Neural crest cell (in vitro differentiated cells): ENCODE measurements around the gene PILRA. TPM values are rescaled to one million over a fixed set of nuclear protein-coding genes. Genes with fewer than 3 reads are reported as not detected.

Source experiments
- DNase-seq: peaks from one replicate; pipeline ENCODE4 v3.0.0; 2021; ENCODE audit warnings: low read depth, mixed read lengths, low spot score
- H3K27ac Mint-ChIP-seq: one replicate; pipeline ENCODE4 v1.8.0; 2021; ENCODE audit warnings: mild to moderate bottlenecking, mixed read lengths; ENCODE audit not compliant: unreplicated experiment
- H3K27me3 Mint-ChIP-seq: 2 replicates; pipeline ENCODE4 v1.8.0; 2021; ENCODE audit warnings: low read depth, mild to moderate bottlenecking, mixed read lengths
- H3K36me3 Mint-ChIP-seq: 2 replicates; pipeline ENCODE4 v1.8.0; 2021; ENCODE audit warnings: low read depth, mild to moderate bottlenecking, mixed read lengths
- H3K4me1 Mint-ChIP-seq: 2 replicates; pipeline ENCODE4 v1.8.0; 2021; ENCODE audit warnings: mixed read lengths
- H3K4me3 Mint-ChIP-seq: one replicate; pipeline ENCODE4 v1.8.0; 2021; ENCODE audit warnings: mild to moderate bottlenecking, mixed read lengths
- H3K9me3 Mint-ChIP-seq: 2 replicates; pipeline ENCODE4 v1.8.0; 2021; ENCODE audit warnings: mixed read lengths
- CTCF ChIP-seq: fragments of 200-600 bp; sonication (generic); conservative IDR thresholded peaks from 2 replicates; pipeline ENCODE4 v1.5.0; 2021; ENCODE audit warnings: antibody characterized with exemption, mild to moderate bottlenecking
- total RNA-seq: library from RNA; stranded (reverse); gene quantifications from 2 replicates; pipeline ENCODE4 v1.2.1, GENCODE V29; 2021

The PILRA gene
- total RNA-seq, 1 donor from 2014 or later, result 2.6 TPM

- DNase-seq, result peak; percentile 17
- Mint-ChIP-seq H3K36me3 (no peaks in the 10 kb centered on the region), H3K4me1 (no peaks in the 10 kb centered on the region), H3K27me3 (peaks cover 31% of the 10 kb centered on the region), H3K4me3 (no peak overlapping the region), H3K9me3 (no peaks in the 10 kb centered on the region), H3K27ac (no peak overlapping the region)
- TF ChIP-seq CTCF, result peak; percentile 73
Observed at GRCh38 chr7:100407285-100408180, 34.2 kb downstream of the PILRA start.

GRCh38 chr7:100411101-100411500 is 37.8 kb downstream of the PILRA start:
- peaks cover 28% of the 10 kb centered on the region for H3K27me3 Mint-ChIP-seq
- DNase-seq, result no peak
- H3K4me1 Mint-ChIP-seq, result no peaks in the 10 kb centered on the region
- no peak overlapping the region for H3K27ac Mint-ChIP-seq
- H3K36me3 Mint-ChIP-seq, result no peaks in the 10 kb centered on the region
- no peak overlapping the region for H3K4me3 Mint-ChIP-seq
- TF ChIP-seq CTCF, result no peak
- no peaks in the 10 kb centered on the region for H3K9me3 Mint-ChIP-seq

GRCh38 chr7:100413346-100413745 is 40.1 kb downstream of the PILRA start:
- no peaks in the 10 kb centered on the region for H3K9me3 Mint-ChIP-seq
- H3K27ac Mint-ChIP-seq, result no peak overlapping the region
- no peak for DNase-seq
- H3K4me1 Mint-ChIP-seq, result no peaks in the 10 kb centered on the region
- H3K4me3 Mint-ChIP-seq, result no peak overlapping the region
- peaks cover 14% of the 10 kb centered on the region for H3K27me3 Mint-ChIP-seq
- H3K36me3 Mint-ChIP-seq, result no peaks in the 10 kb centered on the region
- TF ChIP-seq CTCF, result no peak

- no peaks in the 10 kb centered on the region for H3K4me1 Mint-ChIP-seq
- no peak for DNase-seq
- no peak for TF ChIP-seq CTCF
- H3K27me3 Mint-ChIP-seq, result peaks cover 14% of the 10 kb centered on the region
- no peak overlapping the region for H3K27ac Mint-ChIP-seq
- H3K9me3 Mint-ChIP-seq, result no peaks in the 10 kb centered on the region
- no peak overlapping the region for H3K4me3 Mint-ChIP-seq
- no peaks in the 10 kb centered on the region for H3K36me3 Mint-ChIP-seq
Observed at GRCh38 chr7:100413889-100414288, 40.6 kb downstream of the PILRA start.

- TF ChIP-seq CTCF, result no peak
- Mint-ChIP-seq H3K36me3 (no peaks in the 10 kb centered on the region), H3K27ac (no peak overlapping the region), H3K9me3 (no peaks in the 10 kb centered on the region), H3K27me3 (peaks cover 14% of the 10 kb centered on the region), H3K4me3 (no peak overlapping the region), H3K4me1 (no peaks in the 10 kb centered on the region)
- DNase-seq, result no peak
Observed at GRCh38 chr7:100415448-100415847, 42.2 kb downstream of the PILRA start.
